Liver (tissue), 9 donors: ENCODE data around the gene DNAH17. TPM values are rescaled to one million over a fixed set of nuclear protein-coding genes. Genes with fewer than 3 reads are reported as not detected.

Source experiments
- DNase-seq: peaks from one replicate; pipeline ENCODE4 v3.0.0-alpha.2; 2017; ENCODE audit warnings: low spot score
- H3K27ac ChIP-seq, 2 donors: one replicate each; pipeline ENCODE4 v1.7.0; 2013; ENCODE audit warnings: inconsistent platforms in 2 of 2, low read length in 2 of 2, control low read depth in 1 of 2, low read depth in 1 of 2, mild to moderate bottlenecking in 1 of 2
- H3K27me3 ChIP-seq, 4 donors: one replicate each; pipeline versions ENCODE4 v1.6.1 to v1.7.0; 2013; ENCODE audit warnings: low read length in 3 of 4, inconsistent platforms in 1 of 4, mild to moderate bottlenecking in 1 of 4, moderate library complexity in 1 of 4; ENCODE audit not compliant: control insufficient read depth in 4 of 4, insufficient read depth in 4 of 4
- H3K36me3 ChIP-seq, 4 donors: one replicate each; pipeline versions ENCODE4 v1.6.1 to v1.7.0; 2013; ENCODE audit warnings: low read length in 3 of 4, mild to moderate bottlenecking in 3 of 4, low read depth in 1 of 4, moderate library complexity in 1 of 4; ENCODE audit not compliant: control insufficient read depth in 4 of 4, insufficient read depth in 3 of 4
- H3K4me1 ChIP-seq, 4 donors: one replicate each; pipeline versions ENCODE4 v1.6.1 to v1.7.0; 2013; ENCODE audit warnings: low read length in 3 of 4, mild to moderate bottlenecking in 3 of 4, moderate library complexity in 1 of 4; ENCODE audit not compliant: control insufficient read depth in 4 of 4, insufficient read depth in 4 of 4
- H3K4me3 ChIP-seq, 3 donors: one replicate each; pipeline versions ENCODE4 v1.6.1 to v1.7.0; 2013; ENCODE audit warnings: low read length in 3 of 3, control low read depth in 1 of 3, low read depth in 1 of 3, mild to moderate bottlenecking in 1 of 3
- H3K9ac ChIP-seq, 2 donors: one replicate each; pipeline ENCODE4 v1.7.0; 2013; ENCODE audit warnings: low read length in 2 of 2, mild to moderate bottlenecking in 2 of 2, moderate library complexity in 2 of 2, control low read depth in 1 of 2, low read depth in 1 of 2
- H3K9me3 ChIP-seq, 4 donors: one replicate each; pipeline versions ENCODE4 v1.6.1 to v1.7.0; 2013; ENCODE audit warnings: low read length in 3 of 4; ENCODE audit not compliant: control insufficient read depth in 4 of 4
- ATF3 ChIP-seq: IDR thresholded peaks from 2 replicates; pipeline ENCODE4 v1.6.1; 2016; ENCODE audit warnings: antibody characterized with exemption
- CTCF ChIP-seq: fragments of 150-350 bp; IDR thresholded peaks from 2 replicates; pipeline ENCODE4 v1.5.1; 2017; ENCODE audit warnings: improper control_type of control experiment, low read depth, low read length; ENCODE audit not compliant: missing input control
- EGR1 ChIP-seq, 2 donors: IDR thresholded peaks; 2 replicates each; pipeline ENCODE4 v1.6.1; 2016 to 2018; ENCODE audit warnings: antibody characterized with exemption in 2 of 2, low read depth in 2 of 2
- FOXA1 ChIP-seq: IDR thresholded peaks from 2 replicates; pipeline ENCODE4 v1.6.1; 2016; ENCODE audit warnings: antibody characterized with exemption
- GABPA ChIP-seq, 2 donors: IDR thresholded peaks in 1 of 2; conservative IDR thresholded peaks in 1 of 2; 2 replicates each; pipeline ENCODE4 v1.6.1; 2016; ENCODE audit warnings: antibody characterized with exemption in 2 of 2, mild to moderate bottlenecking in 1 of 2, moderate library complexity in 1 of 2
- HNF4A ChIP-seq, 2 donors: conservative IDR thresholded peaks; 2 replicates each; pipeline ENCODE4 v1.6.1; 2016; ENCODE audit warnings: antibody characterized with exemption in 2 of 2, mild to moderate bottlenecking in 2 of 2
- HNF4G ChIP-seq: IDR thresholded peaks from 2 replicates; pipeline ENCODE4 v1.6.1; 2016; ENCODE audit warnings: antibody characterized with exemption
- JUND ChIP-seq, 2 donors: IDR thresholded peaks; 2 replicates each; pipeline ENCODE4 v1.6.1; 2016; ENCODE audit warnings: antibody characterized with exemption in 2 of 2
- MAX ChIP-seq: IDR thresholded peaks from 2 replicates; pipeline ENCODE4 v1.6.1; 2016; ENCODE audit warnings: antibody characterized with exemption
- NR2F2 ChIP-seq: IDR thresholded peaks from 2 replicates; pipeline ENCODE4 v1.6.1; 2016; ENCODE audit warnings: antibody characterized with exemption
- REST ChIP-seq: IDR thresholded peaks from 2 replicates; pipeline ENCODE4 v1.6.1; 2016; ENCODE audit warnings: antibody characterized with exemption, mild to moderate bottlenecking
- RXRA ChIP-seq, 2 donors: IDR thresholded peaks; 2 replicates each; pipeline ENCODE4 v1.6.1; 2017 to 2018; ENCODE audit warnings: antibody characterized with exemption in 2 of 2, mild to moderate bottlenecking in 1 of 2
- SP1 ChIP-seq: IDR thresholded peaks from 2 replicates; pipeline ENCODE4 v1.6.1; 2018; ENCODE audit warnings: antibody characterized with exemption, mild to moderate bottlenecking
- TAF1 ChIP-seq: conservative IDR thresholded peaks from 2 replicates; pipeline ENCODE4 v1.6.1; 2016; ENCODE audit warnings: antibody characterized with exemption, mild to moderate bottlenecking
- YY1 ChIP-seq: IDR thresholded peaks from 2 replicates; pipeline ENCODE4 v1.6.1; 2016; ENCODE audit warnings: antibody characterized with exemption, mild to moderate bottlenecking
- WGBS: extraction: QIAGEN DNeasy Blood & Tissue Kit; methylation state at CpG from one replicate; pipeline ENCODE4 v1.1.7; 2013; 5-methylcytosine and 5-hydroxymethylcytosine counted together
- polyA plus RNA-seq, 2 donors: library from polyadenylated mRNA; stranded (reverse) in 1 of 2; unstranded in 1 of 2; fragments of 200-250 nt in 1 of 2; fragments of >200 nt in 1 of 2; fragmentation: Nextera tagmentation in 1 of 2; extraction: Ambion mirVana in 1 of 2; gene quantifications; one replicate each; pipeline versions ENCODE4 v1.2.1 to v1.2.3, GENCODE V29; 2013 to 2015
- total RNA-seq, 2 donors: library from RNA; depleted of rRNA; stranded (reverse); fragments of >200 nt; gene quantifications; one replicate each; pipeline ENCODE4 v1.2.3, GENCODE V29; 2014
- donor health status: healthy.
- donor health status: healthy.
- donor health status: healthy.
- donor health status: healthy.
- donor health status: healthy.

Gene DNAH17
- total and polyA plus RNA-seq, 4 donors = 0.09 to 0.79 TPM; not detected in 2

GRCh38 chr17:78529871-78530670, 47.1 kb downstream of the DNAH17 start:
- WGBS = 85% methylated on average over 29 of the region's 29 CpGs
- Histone ChIP-seq H3K4me1 (no peaks in the 10 kb centered on the region), H3K27ac (no peak overlapping the region), H3K9me3 (no peaks in the 10 kb centered on the region), H3K36me3 (no peaks in the 10 kb centered on the region), H3K9ac (no peak overlapping the region), H3K27me3 (no peaks in the 10 kb centered on the region), H3K4me3 (no peak overlapping the region)
- TF ChIP-seq REST (no peak), MAX (no peak), EGR1 (IDR thresholded peaks at IDR 0.05; ENCODE audit: low read depth in 2 of 2) (no peak), JUND (IDR thresholded peaks at IDR 0.05) (no peak)
- no peak for DNase-seq

GRCh38 chr17:78529251-78529650, 47.9 kb downstream of the DNAH17 start:
- DNase-seq = no peak
- H3K9me3 ChIP-seq = no peaks in the 10 kb centered on the region
- no peak overlapping the region for H3K9ac ChIP-seq
- TF ChIP-seq FOXA1 (no peak), REST (no peak), ATF3 (no peak), NR2F2 (no peak), EGR1 (IDR thresholded peaks at IDR 0.05; ENCODE audit: low read depth in 2 of 2) (no peak), JUND (IDR thresholded peaks at IDR 0.05) (no peak), HNF4G (no peak), CTCF (no peak), YY1 (no peak), TAF1 (no peak), MAX (no peak), GABPA (IDR thresholded peaks at IDR 0.05 in 1 of 2, conservative IDR thresholded peaks at IDR 0.05 in 1 of 2) (no peak), RXRA (IDR thresholded peaks at IDR 0.05) (no peak), SP1 (no peak), HNF4A (conservative IDR thresholded peaks at IDR 0.05) (no peak)
- H3K4me1 ChIP-seq = no peaks in the 10 kb centered on the region
- no peak overlapping the region for H3K4me3 ChIP-seq
- no peaks in the 10 kb centered on the region for H3K27me3 ChIP-seq
- WGBS = 78% methylated on average over 11 of the region's 11 CpGs
- no peaks in the 10 kb centered on the region for H3K36me3 ChIP-seq
- H3K27ac ChIP-seq = no peak overlapping the region
